Bronchial epithelial cell (primary cell): ENCODE data around the gene AHNAK. TPM values are rescaled to one million over a fixed set of nuclear protein-coding genes. Genes with fewer than 3 reads are reported as not detected.

ENCODE experiments used
- DNase-seq: peaks from one replicate; pipeline ENCODE4 v3.0.0-alpha.2; 2010; ENCODE audit warnings: low read depth
- FAIRE-seq: peaks from 2 replicates; lab custom pipeline; 2011; peaks lifted over from hg19 to GRCh38; lab: Jason Lieb, UNC
- H3K27me3 ChIP-seq: 2 replicates; pipeline ENCODE4 v1.5.1; 2011; ENCODE audit warnings: low read length; ENCODE audit not compliant: control insufficient read depth, insufficient read depth
- H3K36me3 ChIP-seq: 2 replicates; pipeline ENCODE4 v1.5.1; 2011; ENCODE audit warnings: low read length; ENCODE audit not compliant: control insufficient read depth, insufficient read depth
- H3K4me3 ChIP-seq: 2 replicates; pipeline ENCODE4 v1.5.1; 2011; ENCODE audit warnings: mild to moderate bottlenecking, low read depth, low read length, control low read depth
- CTCF ChIP-seq: IDR thresholded peaks from 2 replicates; pipeline ENCODE4 v1.5.1; 2011; ENCODE audit warnings: mild to moderate bottlenecking, moderate library complexity, low read length, control low read depth, inconsistent platforms; ENCODE audit not compliant: insufficient read depth, severe bottlenecking
- total RNA-seq: library from RNA; depleted of rRNA; stranded (reverse); fragments of >200 nt; gene quantifications from 2 replicates; pipeline ENCODE4 v1.2.1, GENCODE V29; 2014

The AHNAK gene
- total RNA-seq, 1 donor from 2014 or later: 354 TPM

- Histone ChIP-seq H3K27me3 (peaks cover 3% of the 10 kb centered on the region), H3K4me3 (no peak overlapping the region), H3K36me3 (no peaks in the 10 kb centered on the region)
- DNase-seq: no peak
- FAIRE-seq: no peak
- no peak for TF ChIP-seq CTCF
Measured at GRCh38 chr11:62423012-62423411, 123.6 kb downstream of the AHNAK start.

- no peaks in the 10 kb centered on the region for H3K36me3 ChIP-seq
- DNase-seq (no peak), FAIRE-seq (no peak)
- no peak overlapping the region for H3K4me3 ChIP-seq
- peaks cover 3% of the 10 kb centered on the region for H3K27me3 ChIP-seq
- no peak for TF ChIP-seq CTCF
Measured at GRCh38 chr11:62421996-62422395, 124.6 kb downstream of the AHNAK start.

- TF ChIP-seq CTCF: no peak
- peaks cover 3% of the 10 kb centered on the region for H3K27me3 ChIP-seq
- DNase-seq (no peak), FAIRE-seq (no peak)
- H3K36me3 ChIP-seq: no peaks in the 10 kb centered on the region
- H3K4me3 ChIP-seq: no peak overlapping the region
Measured at GRCh38 chr11:62420882-62421281, 125.7 kb downstream of the AHNAK start.

GRCh38 chr11:62419943-62420342, 126.7 kb downstream of the AHNAK start:
- Histone ChIP-seq H3K27me3 (peaks cover 3% of the 10 kb centered on the region), H3K36me3 (no peaks in the 10 kb centered on the region), H3K4me3 (no peak overlapping the region)
- no peak for DNase-seq
- no peak for FAIRE-seq
- TF ChIP-seq CTCF: no peak

- H3K36me3 ChIP-seq: no peaks in the 10 kb centered on the region
- H3K4me3 ChIP-seq: no peak overlapping the region
- H3K27me3 ChIP-seq: peaks cover 3% of the 10 kb centered on the region
- TF ChIP-seq CTCF: no peak
- FAIRE-seq (no peak), DNase-seq (no peak)
Measured at GRCh38 chr11:62419314-62419929, 127.2 kb downstream of the AHNAK start.

DNA sequence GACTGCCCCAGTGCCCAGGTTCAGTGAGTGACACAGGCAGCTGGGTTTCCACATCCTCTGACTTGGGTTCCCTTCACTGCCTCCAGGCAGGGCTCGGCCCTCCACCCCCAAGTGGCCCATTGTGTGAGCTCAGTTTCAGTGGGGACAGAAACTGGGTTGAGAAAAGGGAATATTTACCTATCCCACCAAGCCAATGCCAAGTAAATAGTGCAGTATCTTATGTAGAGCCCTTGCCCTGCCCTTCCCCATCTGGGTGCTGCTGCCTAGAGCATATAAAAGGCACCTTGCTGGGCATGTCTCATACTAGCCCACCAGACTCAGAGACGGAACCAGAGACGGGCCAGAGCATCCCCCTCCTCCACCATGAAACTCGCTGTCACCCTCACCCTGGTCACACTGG, 127.9 kb downstream of the AHNAK start, which contains the start of gene SCGB1A1:
SCGB1A1 (plus strand) TSS at position 301 of the 400 bp plus-strand sequence; CDS start at position 364, 63 bp downstream.
- no peak within 1 kb of the TSS for H3K4me3 ChIP-seq
- no peak for FAIRE-seq
- no peak for DNase-seq
- no peaks in the 10 kb centered on the region for H3K36me3 ChIP-seq
- TF ChIP-seq CTCF: no peak
- H3K27me3 ChIP-seq: peaks cover 3% of the 10 kb centered on the region
